PC-3 (cell line): ENCODE measurements around the gene RBM33. TPM values are rescaled to one million over a fixed set of nuclear protein-coding genes. Genes with fewer than 3 reads are reported as not detected.

ENCODE experiments used
- ATAC-seq: fragments of 200-7000 bp; cut with Tn5 transposase; 2 replicates; pipeline ENCODE4 v1.9.1; 2020; ENCODE audit warnings: mild to moderate bottlenecking, moderate library complexity
- BruUV-seq: library from RNA; stranded (reverse); fragments of 400-500 nt; replicated peaks from 2 replicates; lab custom pipeline; 2021; lab: Mats Ljungman, UMichigan
- CTCF ChIA-PET: fragments of 300-600 bp; sonication (Branson Sonifier 250); formaldehyde crosslinking; loops from one replicate; lab custom pipeline; 2022; ENCODE audit warnings: antibody characterized with exemption; lab: Charles Lee
- POLR2A ChIA-PET: fragments of 300-600 bp; sonication (Branson Sonifier 250); formaldehyde crosslinking; loops from one replicate; lab custom pipeline; 2022; ENCODE audit warnings: antibody characterized with exemption; ENCODE audit not compliant: unreplicated experiment; lab: Charles Lee
- DNase-seq: peaks from one replicate; pipeline ENCODE4 v3.0.0-alpha.2; 2015
- H2AFZ ChIP-seq: fragments of 300-600 bp; sonication (generic); 2 replicates; pipeline ENCODE4 v1.6.0; 2016; ENCODE audit warnings: antibody characterized with exemption, low read length
- H3F3A ChIP-seq: fragments of 300-600 bp; sonication (generic); one replicate; pipeline ENCODE4 v1.6.0; 2017; ENCODE audit warnings: antibody characterized with exemption, low read length, control low read depth, mild to moderate bottlenecking; ENCODE audit not compliant: unreplicated experiment
- H3K27ac ChIP-seq: fragments of 300-600 bp; sonication (generic); 2 replicates; pipeline ENCODE4 v1.5.1; 2016; ENCODE audit warnings: mild to moderate bottlenecking, low read length
- H3K27me3 ChIP-seq: fragments of 300-600 bp; sonication (generic); 2 replicates; pipeline ENCODE4 v1.6.1; 2016; ENCODE audit warnings: low read length, mixed read lengths
- H3K36me3 ChIP-seq: fragments of 300-600 bp; sonication (generic); 2 replicates; pipeline ENCODE4 v1.6.1; 2016; ENCODE audit warnings: low read depth, mixed run types, low read length, mixed read lengths
- H3K4me1 ChIP-seq: fragments of 300-600 bp; sonication (generic); 2 replicates; pipeline ENCODE4 v1.5.1; 2016; ENCODE audit warnings: low read length; ENCODE audit not compliant: insufficient read depth
- H3K4me2 ChIP-seq: fragments of 300-600 bp; sonication (generic); 2 replicates; pipeline ENCODE4 v1.6.0; 2016; ENCODE audit warnings: low read length
- H3K4me3 ChIP-seq: fragments of 300-600 bp; sonication (generic); 2 replicates; pipeline ENCODE4 v1.5.1; 2016; ENCODE audit warnings: mild to moderate bottlenecking, low read length, mixed read lengths
- H3K79me2 ChIP-seq: fragments of 300-600 bp; sonication (generic); 2 replicates; pipeline ENCODE4 v1.6.1; 2017; ENCODE audit warnings: low read length, mixed read lengths
- H3K9ac ChIP-seq: fragments of 300-600 bp; sonication (generic); 2 replicates; pipeline ENCODE4 v1.6.0; 2016; ENCODE audit warnings: mild to moderate bottlenecking, low read length
- H3K9me2 ChIP-seq: fragments of 300-600 bp; sonication (generic); replicated peaks from 2 replicates; pipeline ENCODE4 v1.6.1; 2016; ENCODE audit warnings: mixed run types, low read length, mixed read lengths
- H3K9me3 ChIP-seq: fragments of 300-600 bp; sonication (generic); 2 replicates; pipeline ENCODE4 v1.6.1; 2016; ENCODE audit warnings: low read length, mixed read lengths
- H4K20me1 ChIP-seq: fragments of 300-600 bp; sonication (generic); 2 replicates; pipeline ENCODE4 v1.6.1; 2016; ENCODE audit warnings: low read length, mixed read lengths
- CTCF ChIP-seq: fragments of 300-600 bp; sonication (generic); conservative IDR thresholded peaks from 2 replicates; pipeline ENCODE4 v1.5.1; 2017; ENCODE audit warnings: antibody characterized with exemption, low read depth, mild to moderate bottlenecking, low read length
- EZH2 ChIP-seq: fragments of 300-600 bp; sonication (generic); IDR thresholded peaks from one replicate; pipeline ENCODE4 v1.6.1; 2017; ENCODE audit warnings: antibody characterized with exemption, mild to moderate bottlenecking, low read length; ENCODE audit not compliant: unreplicated experiment
- EZH2phosphoT487 ChIP-seq: fragments of 300-600 bp; sonication (generic); IDR thresholded peaks from 2 replicates; pipeline ENCODE4 v1.6.1; 2018; ENCODE audit warnings: mild to moderate bottlenecking, antibody characterized with exemption, low read length, borderline replicate concordance
- intact Hi-C: fragments of 100-400 bp; cut with micrococcal nuclease; formaldehyde crosslinking; loops from 2 replicates; pipeline ENCODE4 v1.9.0; 2023
- total RNA-seq: library from RNA; depleted of rRNA; stranded (reverse); fragments of >200 nt; gene quantifications from 2 replicates; pipeline ENCODE4 v1.2.3, GENCODE V29; 2014

RBM33 gene
- total RNA-seq, 1 experiment from 2014 or later: 25.3 TPM

DNA sequence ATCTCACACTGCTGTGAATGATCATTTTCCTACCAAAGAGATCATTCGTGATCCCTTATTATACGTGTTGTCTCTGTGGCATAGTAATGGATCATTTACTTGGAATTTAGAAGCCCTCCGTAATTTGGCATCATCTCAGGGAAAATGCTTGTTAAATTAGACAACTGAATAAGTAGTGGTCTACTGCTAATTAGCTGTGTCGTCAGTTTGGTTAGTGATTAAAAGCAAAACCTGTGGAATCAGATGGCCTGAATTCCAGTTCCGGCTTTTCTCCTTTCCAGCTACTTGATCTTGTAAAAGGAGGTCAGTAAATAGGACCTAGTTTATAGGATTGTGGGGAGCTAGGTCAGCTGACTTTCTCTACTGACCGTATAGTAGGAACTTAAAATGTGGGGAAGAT lies 65.6 kb downstream of the RBM33 start:
- ATAC-seq (no peak), DNase-seq (no peak)
- Histone ChIP-seq H3F3A (no peaks in the 10 kb centered on the region), H3K4me3 (no peak overlapping the region), H3K27me3 (no peaks in the 10 kb centered on the region), H3K4me2 (no peak overlapping the region), H2AFZ (no peak overlapping the region), H3K79me2 (peaks cover 17% of the 10 kb centered on the region), H3K4me1 (no peaks in the 10 kb centered on the region), H4K20me1 (0 out of 2 replicates have a peak, but pooled peaks cover 14% of the 10 kb centered on the region), H3K27ac (no peak overlapping the region), H3K9me2 (no peaks in the 10 kb centered on the region), H3K9me3 (no peaks in the 10 kb centered on the region), H3K9ac (no peak overlapping the region), H3K36me3 (peaks cover 32% of the 10 kb centered on the region)
- POLR2A ChIA-PET: interaction anchor here (0.5 kb wide), 1 partner anchor 38 kb away, joined by 5 read pairs; no protein-coding TSS in a partner anchor
- intact Hi-C loops: no loop called here
- BruUV-seq: no TSS peak
- CTCF ChIA-PET: no interaction called here
- TF ChIP-seq EZH2phosphoT487: no peak

DNA sequence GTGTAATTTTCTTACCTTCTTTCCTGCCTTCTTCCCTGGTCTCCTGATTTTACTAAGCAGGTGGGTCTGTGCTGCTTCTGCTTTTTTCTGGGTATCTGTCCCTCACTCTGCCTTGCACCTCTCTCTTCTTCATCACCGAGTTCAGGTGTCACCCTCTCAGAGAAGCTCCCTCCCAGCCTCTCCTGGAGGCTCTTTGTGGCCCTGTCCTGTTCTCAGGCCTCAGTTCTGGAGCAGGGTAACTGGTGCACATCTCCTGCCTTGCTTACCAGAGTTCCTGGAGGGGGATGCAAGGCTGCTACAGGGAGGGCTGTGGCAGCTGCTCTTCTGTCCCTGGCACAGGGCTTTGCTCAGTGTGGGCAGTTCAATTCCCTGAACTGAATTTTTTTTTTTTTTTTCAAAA lies 66.1 kb downstream of the RBM33 start:
- no peak overlapping the region for H3K9ac ChIP-seq
- BruUV-seq: no TSS peak
- no peaks in the 10 kb centered on the region for H3K9me3 ChIP-seq
- ChIA-PET POLR2A (interaction anchor here (0.5 kb wide), 1 partner anchor 39 kb away, joined by 5 read pairs; no protein-coding TSS in a partner anchor), CTCF (no interaction called here)
- H4K20me1 ChIP-seq: 0 out of 2 replicates have a peak, but pooled peaks cover 10% of the 10 kb centered on the region
- DNase-seq: no peak
- H3F3A ChIP-seq: no peaks in the 10 kb centered on the region
- H3K4me1 ChIP-seq: no peaks in the 10 kb centered on the region
- H3K9me2 ChIP-seq: no peaks in the 10 kb centered on the region
- intact Hi-C loops: no loop called here
- TF ChIP-seq CTCF (no peak), EZH2 (no peak), EZH2phosphoT487 (no peak)
- H3K27me3 ChIP-seq: no peaks in the 10 kb centered on the region
- H3K79me2 ChIP-seq: peaks cover 17% of the 10 kb centered on the region
- H3K4me3 ChIP-seq: no peak overlapping the region
- ATAC-seq: no peak
- no peak overlapping the region for H3K4me2 ChIP-seq
- H3K27ac ChIP-seq: no peak overlapping the region
- no peak overlapping the region for H2AFZ ChIP-seq
- peaks cover 27% of the 10 kb centered on the region for H3K36me3 ChIP-seq

- 0 out of 2 replicates have a peak, but pooled peaks cover 9% of the 10 kb centered on the region for H4K20me1 ChIP-seq
- TF ChIP-seq CTCF: no peak
- no peak for TF ChIP-seq EZH2phosphoT487
- TF ChIP-seq EZH2: no peak
- CTCF ChIA-PET: no interaction called here
Observed at GRCh38 chr7:155711081-155711480, 66.6 kb downstream of the RBM33 start.

More at GRCh38 chr7:155711081-155711480, 66.6 kb downstream of the RBM33 start:
- H3K9me2 ChIP-seq: no peaks in the 10 kb centered on the region
- no TSS peak for BruUV-seq
- no peak overlapping the region for H3K9ac ChIP-seq
- H3K4me2 ChIP-seq: no peak overlapping the region
- no peaks in the 10 kb centered on the region for H3K27me3 ChIP-seq
- H3K36me3 ChIP-seq: peaks cover 23% of the 10 kb centered on the region
- intact Hi-C loops: no loop called here
- no peak overlapping the region for H3K27ac ChIP-seq
- POLR2A ChIA-PET: no interaction called here
- H3F3A ChIP-seq: no peaks in the 10 kb centered on the region
- H3K79me2 ChIP-seq: peaks cover 17% of the 10 kb centered on the region
- no peak overlapping the region for H2AFZ ChIP-seq
- H3K9me3 ChIP-seq: no peaks in the 10 kb centered on the region
- no peaks in the 10 kb centered on the region for H3K4me1 ChIP-seq
- no peak for ATAC-seq
- DNase-seq: no peak
- H3K4me3 ChIP-seq: no peak overlapping the region
